B cell (primary cell): ENCODE data around the gene LIN7A. TPM values are rescaled to one million over a fixed set of nuclear protein-coding genes. Genes with fewer than 3 reads are reported as not detected.

Experiments used
- ATAC-seq: fragments of 200-7000 bp; cut with Tn5 transposase; one replicate; pipeline ENCODE4 v1.10.0; 2021; ENCODE audit warnings: low read depth, mild to moderate bottlenecking, moderate number of reproducible peaks, moderate library complexity
- CTCF ChIA-PET: fragments of 350-600 bp; sonication (Branson Sonifier 250); formaldehyde crosslinking; loops from one replicate; lab custom pipeline; 2021; ENCODE audit warnings: antibody characterized with exemption, inconsistent platforms; lab: Charles Lee
- POLR2A ChIA-PET: fragments of 350-600 bp; sonication (Branson Sonifier 250); formaldehyde crosslinking; loops from one replicate; lab custom pipeline; 2021; ENCODE audit warnings: antibody characterized with exemption; lab: Charles Lee
- DNase-seq: peaks from one replicate; pipeline ENCODE4 v3.0.0; 2013
- H2AFZ ChIP-seq: 2 replicates; pipeline ENCODE4 v1.6.1; 2012; ENCODE audit warnings: mild to moderate bottlenecking, low read depth, low read length; ENCODE audit not compliant: insufficient read depth, poor library complexity, severe bottlenecking
- H3K27ac ChIP-seq, 2 donors: 1 replicate in 1 of 2; 2 replicates in 1 of 2; pipeline ENCODE4 v1.5.1; 2012 to 2013; ENCODE audit warnings: low read length in 2 of 2, mild to moderate bottlenecking in 2 of 2, moderate library complexity in 1 of 2
- H3K27me3 ChIP-seq, 4 experiments: fragments of 200-600 bp in 1 of 4; sonication (generic) in 1 of 4; replicated peaks in 1 of 4; 1 replicate in 2 of 4; 2 replicates in 2 of 4; pipeline versions ENCODE4 v1.6.1 to v1.7.0; 2013 to 2016; ENCODE audit warnings: low read length in 3 of 4, mild to moderate bottlenecking in 2 of 4, mixed read lengths in 1 of 4, moderate library complexity in 1 of 4; ENCODE audit not compliant: insufficient read depth in 4 of 4, control insufficient read depth in 3 of 4; ENCODE audit errors: control extremely low read depth in 1 of 4
- H3K36me3 ChIP-seq, 2 experiments: replicated peaks in 1 of 2; 1 replicate in 1 of 2; 2 replicates in 1 of 2; pipeline versions ENCODE4 v1.6.1 to v1.7.1; 2013; ENCODE audit warnings: low read length in 1 of 2; ENCODE audit not compliant: insufficient read depth in 2 of 2, control insufficient read depth in 1 of 2; ENCODE audit errors: control extremely low read depth in 1 of 2, extremely low read depth in 1 of 2
- H3K4me1 ChIP-seq, 2 donors: fragments of 200-600 bp in 1 of 2; sonication (generic) in 1 of 2; 1 replicate in 1 of 2; 2 replicates in 1 of 2; pipeline versions ENCODE4 v1.5.1 to v1.6.1; 2013 to 2017; ENCODE audit warnings: low read length in 2 of 2; ENCODE audit not compliant: control insufficient read depth in 2 of 2, insufficient read depth in 2 of 2
- H3K4me2 ChIP-seq: replicated peaks from 2 replicates; pipeline ENCODE3; 2012; ENCODE audit warnings: mild to moderate bottlenecking, low read depth, low read length; ENCODE audit not compliant: poor library complexity, severe bottlenecking
- H3K4me3 ChIP-seq, 5 experiments: fragments of 200-600 bp in 1 of 5; sonication (generic) in 1 of 5; 1 replicate in 3 of 5; 2 replicates in 2 of 5; pipeline versions ENCODE4 v1.5.1 to v1.7.0; 2011 to 2016; ENCODE audit warnings: low read length in 4 of 5, mild to moderate bottlenecking in 4 of 5, low read depth in 2 of 5, control low read depth in 1 of 5, moderate library complexity in 1 of 5; ENCODE audit not compliant: insufficient read depth in 1 of 5; ENCODE audit errors: control extremely low read depth in 1 of 5, extremely low read depth in 1 of 5
- H3K79me2 ChIP-seq: fragments of 200-600 bp; sonication (generic); one replicate; pipeline ENCODE4 v1.6.0; 2016; ENCODE audit warnings: low read length; ENCODE audit not compliant: control insufficient read depth, insufficient read depth
- H3K9ac ChIP-seq: fragments of 200-600 bp; sonication (generic); 2 replicates; pipeline ENCODE4 v1.6.1; 2017; ENCODE audit warnings: mild to moderate bottlenecking, low read length, moderate library complexity
- H3K9me3 ChIP-seq, 3 donors: one replicate each; pipeline versions ENCODE4 v1.6.1 to v1.7.1; 2013; ENCODE audit warnings: low read length in 2 of 3; ENCODE audit not compliant: control insufficient read depth in 2 of 3, insufficient read depth in 1 of 3; ENCODE audit errors: control extremely low read depth in 1 of 3
- H4K20me1 ChIP-seq: 2 replicates; pipeline ENCODE4 v1.6.0; 2012; ENCODE audit warnings: mild to moderate bottlenecking, low read length; ENCODE audit not compliant: insufficient read depth, control insufficient read depth, poor library complexity, severe bottlenecking
- H3K27ac Mint-ChIP-seq: one replicate; pipeline ENCODE4 v1.8.0; 2021; ENCODE audit warnings: mixed read lengths
- H3K27me3 Mint-ChIP-seq: one replicate; pipeline ENCODE4 v1.8.0; 2021; ENCODE audit warnings: mixed read lengths
- H3K4me1 Mint-ChIP-seq: one replicate; pipeline ENCODE4 v1.8.0; 2021; ENCODE audit warnings: mixed read lengths
- H3K4me3 Mint-ChIP-seq: one replicate; pipeline ENCODE4 v1.8.0; 2021; ENCODE audit warnings: mixed read lengths
- H3K9me3 Mint-ChIP-seq: one replicate; pipeline ENCODE4 v1.8.0; 2022; ENCODE audit warnings: mixed read lengths; ENCODE audit not compliant: insufficient read depth
- CTCF ChIP-seq: fragments of 200-600 bp; IDR thresholded peaks from one replicate; pipeline ENCODE4 v1.8.0; 2022; ENCODE audit warnings: antibody characterized with exemption, mild to moderate bottlenecking
- EZH2 ChIP-seq: IDR thresholded peaks from 2 replicates; pipeline ENCODE4 v1.6.1; 2012; ENCODE audit warnings: borderline replicate concordance, low read depth, mild to moderate bottlenecking, moderate library complexity, low read length; ENCODE audit not compliant: insufficient read depth, poor library complexity, severe bottlenecking
- WGBS: methylation state at CpG from one replicate; pipeline ENCODE4 v1.1.5; 2013; ENCODE audit warnings: missing lambda C conversion rate; ENCODE audit not compliant: insufficient coverage; 5-methylcytosine and 5-hydroxymethylcytosine counted together
- intact Hi-C: fragments of 100-400 bp; cut with micrococcal nuclease; formaldehyde crosslinking; loops from one replicate; pipeline ENCODE4 v1.10.0; 2022
- polyA plus RNA-seq: library from polyadenylated mRNA; depleted of rRNA; stranded (reverse); fragments of >200 nt; gene quantifications from 2 replicates; pipeline ENCODE4 v1.2.3, GENCODE V29; 2012
- total RNA-seq, 2 donors: library from RNA; stranded (reverse); fragments of 120-200 nt in 1 of 2; gene quantifications; 1 replicate in 1 of 2; 2 replicates in 1 of 2; pipeline versions ENCODE4 v1.2.3 to v1.2.4, GENCODE V29; 2013 to 2022

LIN7A gene
- total and polyA plus RNA-seq, 2 donors (not counting 1 experiment from before 2014, with no cell fraction given) = 0.10 TPM; not detected in 1

GRCh38 chr12:80943338-80943737, 5.6 kb upstream of the LIN7A start:
- Mint-ChIP-seq H3K4me1 (no peaks in the 10 kb centered on the region), H3K9me3 (no peaks in the 10 kb centered on the region), H3K4me3 (no peak overlapping the region), H3K27ac (no peak overlapping the region), H3K27me3 (peaks cover 11% of the 10 kb centered on the region)
- Histone ChIP-seq H3K4me1 (no peaks in the 10 kb centered on the region), H3K27me3 (peaks cover 0 to 8% (median 1%) of the 10 kb centered on the region in 4 experiments), H3K27ac (no peak overlapping the region), H3K9ac (no peak overlapping the region), H2AFZ (no peak overlapping the region), H3K79me2 (no peaks in the 10 kb centered on the region), H3K4me3 (no peak overlapping the region), H4K20me1 (no peaks in the 10 kb centered on the region), H3K9me3 (peaks cover 0 to 3% (median 0%) of the 10 kb centered on the region in 3 donors), H3K4me2 (no peak overlapping the region), H3K36me3 (no peaks in the 10 kb centered on the region)
- CTCF ChIA-PET = no interaction called here
- intact Hi-C loops = no loop called here
- DNase-seq = no peak
- TF ChIP-seq CTCF (no peak), EZH2 (no peak)
- ATAC-seq = no peak
- POLR2A ChIA-PET = no interaction called here

- no peak for TF ChIP-seq CTCF
- no peak for TF ChIP-seq EZH2
- no peak overlapping the region for H3K27ac Mint-ChIP-seq
- Histone ChIP-seq H3K79me2 (no peaks in the 10 kb centered on the region), H3K4me1 (no peaks in the 10 kb centered on the region), H3K36me3 (no peaks in the 10 kb centered on the region), H3K27ac (no peak overlapping the region), H2AFZ (no peak overlapping the region), H3K27me3 (peaks cover 0 to 12% (median 7%) of the 10 kb centered on the region in 4 experiments), H4K20me1 (no peaks in the 10 kb centered on the region), H3K4me2 (no peak overlapping the region), H3K4me3 (no peak overlapping the region), H3K9ac (no peak overlapping the region), H3K9me3 (peaks cover 0 to 8% (median 0%) of the 10 kb centered on the region in 3 donors)
- no peak for ATAC-seq
- H3K9me3 Mint-ChIP-seq = no peaks in the 10 kb centered on the region
- H3K4me1 Mint-ChIP-seq = no peaks in the 10 kb centered on the region
- intact Hi-C loops = no loop called here
- H3K4me3 Mint-ChIP-seq = no peak overlapping the region
- DNase-seq = no peak
- peaks cover 15% of the 10 kb centered on the region for H3K27me3 Mint-ChIP-seq
- ChIA-PET CTCF (no interaction called here), POLR2A (no interaction called here)
- WGBS = no CpG with 5 or more reads among the region's 1 CpG
Observed at GRCh38 chr12:80941916-80942315, 4.2 kb upstream of the LIN7A start.
